Uterus (tissue), 4 donors: ENCODE measurements around the gene FAM114A2. TPM values are rescaled to one million over a fixed set of nuclear protein-coding genes. Genes with fewer than 3 reads are reported as not detected.

ENCODE experiments used
- DNase-seq, 2 donors: peaks; one replicate each; pipeline ENCODE4 v3.0.0-alpha.2; 2019 to 2020
- H3K27ac ChIP-seq, 2 donors: fragments of 200-600 bp; sonication (generic); 1 replicate in 1 of 2; 2 replicates in 1 of 2; pipeline ENCODE4 v1.5.1; 2016 to 2018
- H3K27me3 ChIP-seq, 2 donors: fragments of 200-600 bp; sonication (generic); one replicate each; pipeline ENCODE4 v1.5.1; 2018 to 2019; ENCODE audit warnings: control low read depth in 1 of 2
- H3K36me3 ChIP-seq, 2 donors: fragments of 200-600 bp; sonication (generic); one replicate each; pipeline ENCODE4 v1.5.1; 2019; ENCODE audit warnings: control low read depth in 1 of 2
- H3K4me1 ChIP-seq, 2 donors: fragments of 200-600 bp; sonication (generic); one replicate each; pipeline ENCODE4 v1.5.1; 2018 to 2019; ENCODE audit warnings: control low read depth in 1 of 2
- H3K4me3 ChIP-seq, 2 donors: fragments of 200-600 bp; sonication (generic); 1 replicate in 1 of 2; 2 replicates in 1 of 2; pipeline ENCODE4 v1.5.1; 2018 to 2019; ENCODE audit warnings: mild to moderate bottlenecking in 1 of 2
- H3K9me3 ChIP-seq, 2 donors: fragments of 200-600 bp; sonication (generic); one replicate each; pipeline ENCODE4 v1.5.1; 2019; ENCODE audit warnings: control low read depth in 1 of 2
- POLR2A ChIP-seq, 2 donors: fragments of 450-650 bp; IDR thresholded peaks; one replicate each; pipeline ENCODE4 v1.6.1; 2016; ENCODE audit warnings: antibody characterized with exemption in 2 of 2, mild to moderate bottlenecking in 1 of 2, moderate library complexity in 1 of 2
- intact Hi-C: fragments of 100-400 bp; cut with DNase I; formaldehyde crosslinking; loops from one replicate; pipeline ENCODE4 v1.15.1; 2023; ENCODE audit warnings: low total_unique reads
- total RNA-seq, 4 donors: library from RNA; depleted of rRNA in 3 of 4; stranded (reverse); fragments of >200 nt in 3 of 4; gene quantifications; one replicate each; pipeline versions ENCODE4 v1.1.0 to v1.2.4, GENCODE V29; 2014 to 2023
- TF ChIP-seq, protein P1 (sequence below), 4 experiments: fragments of 200-600 bp in 2 of 4; fragments of 450-650 bp in 2 of 4; sonication (generic) in 2 of 4; IDR thresholded peaks; one replicate each; pipeline ENCODE4 v1.5.1; 2016 to 2019; ENCODE audit warnings: antibody characterized with exemption in 4 of 4, mild to moderate bottlenecking in 2 of 4, moderate library complexity in 1 of 4
- donor health status: DM: yes; HTN: yes; CAD: no.

The FAM114A2 gene
- total RNA-seq, 4 donors from 2014 or later = 26.9 to 71.3 (median 43.9) TPM

DNA sequence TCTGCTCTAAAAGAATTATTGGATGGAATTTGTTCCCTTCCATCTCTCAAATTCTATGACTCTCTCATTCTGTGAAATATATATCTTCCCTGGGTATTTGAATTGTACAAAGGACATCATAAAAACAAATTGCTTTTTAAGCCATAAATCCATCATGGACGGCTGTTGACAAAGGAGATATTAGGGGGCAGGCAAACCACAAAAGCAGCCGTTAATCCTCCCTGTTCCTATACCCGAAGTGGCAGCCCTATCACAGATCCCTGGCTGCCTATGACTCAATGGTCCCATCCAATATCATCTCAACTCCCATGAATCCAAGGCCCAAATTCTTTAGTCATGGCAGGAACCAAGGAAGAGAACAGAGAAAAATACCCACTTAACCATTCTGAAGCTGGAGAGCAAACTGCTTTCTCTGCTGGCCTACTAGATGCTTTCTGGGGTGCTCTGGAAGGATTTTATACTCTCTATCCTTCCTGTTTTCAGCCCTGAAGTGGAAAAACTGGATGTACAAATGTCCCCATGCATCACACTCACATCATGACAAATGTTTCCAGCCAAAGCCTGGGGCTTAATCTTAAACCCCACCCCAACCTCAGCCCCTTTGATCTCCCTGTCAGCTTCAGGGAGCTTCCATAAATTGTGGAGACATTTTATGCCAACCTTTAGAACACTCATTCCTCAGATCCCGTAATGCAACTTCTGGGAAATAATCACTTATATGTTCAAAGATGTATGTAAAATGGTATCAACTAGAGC lies 59.5 kb downstream of the FAM114A2 start:
- no peak for DNase-seq
- Histone ChIP-seq H3K9me3 (no peaks in the 10 kb centered on the region), H3K4me1 (no peaks in the 10 kb centered on the region), H3K27me3 (no peaks in the 10 kb centered on the region), H3K27ac (no peak overlapping the region), H3K4me3 (no peak overlapping the region), H3K36me3 (no peaks in the 10 kb centered on the region)
- intact Hi-C loops = no loop called here
- no peak for TF ChIP-seq POLR2A (IDR thresholded peaks at IDR 0.05)
- TF ChIP-seq, protein P1, sequence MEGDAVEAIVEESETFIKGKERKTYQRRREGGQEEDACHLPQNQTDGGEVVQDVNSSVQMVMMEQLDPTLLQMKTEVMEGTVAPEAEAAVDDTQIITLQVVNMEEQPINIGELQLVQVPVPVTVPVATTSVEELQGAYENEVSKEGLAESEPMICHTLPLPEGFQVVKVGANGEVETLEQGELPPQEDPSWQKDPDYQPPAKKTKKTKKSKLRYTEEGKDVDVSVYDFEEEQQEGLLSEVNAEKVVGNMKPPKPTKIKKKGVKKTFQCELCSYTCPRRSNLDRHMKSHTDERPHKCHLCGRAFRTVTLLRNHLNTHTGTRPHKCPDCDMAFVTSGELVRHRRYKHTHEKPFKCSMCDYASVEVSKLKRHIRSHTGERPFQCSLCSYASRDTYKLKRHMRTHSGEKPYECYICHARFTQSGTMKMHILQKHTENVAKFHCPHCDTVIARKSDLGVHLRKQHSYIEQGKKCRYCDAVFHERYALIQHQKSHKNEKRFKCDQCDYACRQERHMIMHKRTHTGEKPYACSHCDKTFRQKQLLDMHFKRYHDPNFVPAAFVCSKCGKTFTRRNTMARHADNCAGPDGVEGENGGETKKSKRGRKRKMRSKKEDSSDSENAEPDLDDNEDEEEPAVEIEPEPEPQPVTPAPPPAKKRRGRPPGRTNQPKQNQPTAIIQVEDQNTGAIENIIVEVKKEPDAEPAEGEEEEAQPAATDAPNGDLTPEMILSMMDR (IDR thresholded peaks at IDR 0.05) = no peak

DNA sequence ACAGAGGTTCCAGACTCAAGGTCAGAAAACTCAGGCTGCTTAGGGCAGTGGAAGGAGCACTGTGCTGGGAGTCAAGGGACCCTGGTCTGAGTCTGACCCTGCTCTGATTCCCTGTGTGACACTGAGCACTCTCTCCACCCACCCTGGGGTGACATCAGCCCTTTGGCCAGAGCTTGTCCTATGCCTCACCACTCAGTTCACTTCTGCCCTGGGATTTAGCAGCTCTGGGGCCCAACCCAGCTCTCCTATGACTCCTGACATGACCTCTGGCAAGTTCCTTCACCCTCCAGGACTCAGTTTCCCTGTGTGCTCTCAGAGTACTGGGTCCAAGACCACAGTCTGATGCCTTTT lies 63.9 kb downstream of the FAM114A2 start:
- TF ChIP-seq POLR2A (IDR thresholded peaks at IDR 0.05) = no peak
- TF ChIP-seq, protein P1 (IDR thresholded peaks at IDR 0.05) = no peak
- H3K27ac ChIP-seq = no peak overlapping the region
- DNase-seq = no peak
- H3K4me3 ChIP-seq = no peak overlapping the region
- intact Hi-C loops = no loop called here
- no peaks in the 10 kb centered on the region for H3K36me3 ChIP-seq
- no peaks in the 10 kb centered on the region for H3K4me1 ChIP-seq
- no peaks in the 10 kb centered on the region for H3K27me3 ChIP-seq
- H3K9me3 ChIP-seq = no peaks in the 10 kb centered on the region

DNA sequence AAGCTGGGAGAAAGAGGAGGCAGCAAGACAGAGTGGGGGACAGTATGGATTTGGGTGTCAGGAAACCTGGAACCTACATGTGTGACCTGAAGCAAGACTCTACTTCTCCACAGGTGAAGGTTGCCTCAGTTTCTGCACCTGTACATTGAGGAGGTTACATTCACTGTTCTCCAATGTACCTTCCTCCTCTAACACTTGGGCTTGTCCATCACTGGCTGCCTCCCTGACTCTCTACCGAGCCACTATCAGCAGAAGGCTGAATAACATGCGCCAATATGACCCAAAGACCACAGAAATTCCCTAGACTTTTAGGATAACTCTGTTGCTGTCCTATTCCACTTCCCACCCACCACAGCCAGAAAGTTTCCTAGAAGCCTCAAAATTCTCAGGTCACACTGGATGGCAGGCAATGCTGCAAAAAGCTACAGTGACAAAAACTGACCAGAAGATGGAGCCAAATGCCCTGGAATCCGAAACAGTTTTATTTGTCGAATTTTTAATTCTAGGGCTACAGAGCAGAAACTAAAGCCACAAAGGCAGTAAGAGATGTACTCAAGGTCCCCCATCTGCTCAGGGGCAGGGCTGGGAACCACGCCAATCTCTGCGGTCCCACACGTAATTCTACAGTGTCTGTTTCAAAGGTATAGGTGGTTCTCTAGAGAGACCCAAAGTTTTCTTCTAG lies 64.4 kb downstream of the FAM114A2 start:
- H3K27me3 ChIP-seq = no peaks in the 10 kb centered on the region
- no peak overlapping the region for H3K4me3 ChIP-seq
- no peaks in the 10 kb centered on the region for H3K4me1 ChIP-seq
- TF ChIP-seq POLR2A (IDR thresholded peaks at IDR 0.05) = no peak
- TF ChIP-seq, protein P1 (IDR thresholded peaks at IDR 0.05) = peak; percentile 25 to 65 (median 57)
- no peak for DNase-seq
- H3K27ac ChIP-seq = no peak overlapping the region
- no peaks in the 10 kb centered on the region for H3K36me3 ChIP-seq
- intact Hi-C loops = no loop called here
- H3K9me3 ChIP-seq = no peaks in the 10 kb centered on the region

DNA sequence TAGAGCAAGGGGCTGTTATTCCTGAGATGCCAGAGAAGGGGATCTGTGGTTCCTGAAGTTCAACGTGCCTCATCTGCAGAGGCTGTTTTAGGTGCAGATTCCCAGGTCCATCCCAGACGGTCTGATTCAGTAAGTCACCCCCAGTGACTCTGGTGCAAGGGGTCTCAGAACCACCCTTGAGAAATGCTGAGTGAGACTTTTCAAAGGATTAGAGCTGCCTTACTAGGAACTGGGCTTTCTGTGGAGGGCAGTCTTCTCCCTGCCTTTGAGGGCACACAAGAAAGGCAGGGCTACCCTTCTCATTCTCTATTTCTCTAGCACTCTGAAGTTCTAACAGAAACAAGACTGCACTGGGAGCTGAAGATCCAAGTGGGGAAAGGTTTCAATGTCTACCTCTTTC lies 66.5 kb downstream of the FAM114A2 start:
- TF ChIP-seq, protein P1 (IDR thresholded peaks at IDR 0.05) = no peak
- TF ChIP-seq POLR2A (IDR thresholded peaks at IDR 0.05) = no peak
- no peaks in the 10 kb centered on the region for H3K27me3 ChIP-seq
- no peaks in the 10 kb centered on the region for H3K9me3 ChIP-seq
- intact Hi-C loops = no loop called here
- no peak for DNase-seq
- no peaks in the 10 kb centered on the region for H3K4me1 ChIP-seq
- no peak overlapping the region for H3K27ac ChIP-seq
- no peaks in the 10 kb centered on the region for H3K36me3 ChIP-seq
- H3K4me3 ChIP-seq = no peak overlapping the region

DNA sequence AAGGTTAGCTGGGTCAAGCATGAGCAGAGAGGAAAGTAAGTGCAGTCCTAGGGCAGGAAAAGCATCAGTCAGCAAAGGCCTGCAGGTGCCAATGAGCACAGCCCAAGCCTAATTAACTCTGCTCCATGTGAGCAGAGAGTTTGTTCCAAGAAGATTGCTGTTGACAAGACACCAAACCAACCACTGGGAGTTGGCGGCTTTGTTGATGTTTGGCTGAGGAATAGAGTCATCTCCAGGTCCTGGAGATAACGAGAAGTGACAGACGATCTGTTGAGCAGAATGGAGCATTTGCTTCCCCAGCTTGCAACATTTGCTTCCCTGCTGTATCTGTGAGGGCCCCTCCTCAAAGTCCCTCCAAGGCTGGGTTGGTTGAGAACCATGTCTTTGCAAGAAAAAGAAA lies 68.2 kb downstream of the FAM114A2 start:
- Histone ChIP-seq H3K4me1 (no peaks in the 10 kb centered on the region), H3K27me3 (no peaks in the 10 kb centered on the region), H3K4me3 (no peak overlapping the region), H3K9me3 (no peaks in the 10 kb centered on the region), H3K36me3 (no peaks in the 10 kb centered on the region), H3K27ac (no peak overlapping the region)
- intact Hi-C loops = no loop called here
- TF ChIP-seq POLR2A (IDR thresholded peaks at IDR 0.05) = no peak
- TF ChIP-seq, protein P1 (IDR thresholded peaks at IDR 0.05) = no peak
- DNase-seq = no peak
